HG03457 (cell line): Measurements from ENCODE around the gene AJM1.
"Not testable (repeated sequence)": the region's sequence is repeated elsewhere in the genome, so short reads cannot be mapped to it uniquely, and the experiment has no call there.

Source experiments
- ATAC-seq: cut with Tn5 transposase; IDR thresholded peaks from one replicate; pipeline ENCODE4 v1.9.1; 2021; ENCODE audit warnings: moderate number of reproducible peaks; ENCODE audit not compliant: unreplicated experiment

The AJM1 gene

DNA sequence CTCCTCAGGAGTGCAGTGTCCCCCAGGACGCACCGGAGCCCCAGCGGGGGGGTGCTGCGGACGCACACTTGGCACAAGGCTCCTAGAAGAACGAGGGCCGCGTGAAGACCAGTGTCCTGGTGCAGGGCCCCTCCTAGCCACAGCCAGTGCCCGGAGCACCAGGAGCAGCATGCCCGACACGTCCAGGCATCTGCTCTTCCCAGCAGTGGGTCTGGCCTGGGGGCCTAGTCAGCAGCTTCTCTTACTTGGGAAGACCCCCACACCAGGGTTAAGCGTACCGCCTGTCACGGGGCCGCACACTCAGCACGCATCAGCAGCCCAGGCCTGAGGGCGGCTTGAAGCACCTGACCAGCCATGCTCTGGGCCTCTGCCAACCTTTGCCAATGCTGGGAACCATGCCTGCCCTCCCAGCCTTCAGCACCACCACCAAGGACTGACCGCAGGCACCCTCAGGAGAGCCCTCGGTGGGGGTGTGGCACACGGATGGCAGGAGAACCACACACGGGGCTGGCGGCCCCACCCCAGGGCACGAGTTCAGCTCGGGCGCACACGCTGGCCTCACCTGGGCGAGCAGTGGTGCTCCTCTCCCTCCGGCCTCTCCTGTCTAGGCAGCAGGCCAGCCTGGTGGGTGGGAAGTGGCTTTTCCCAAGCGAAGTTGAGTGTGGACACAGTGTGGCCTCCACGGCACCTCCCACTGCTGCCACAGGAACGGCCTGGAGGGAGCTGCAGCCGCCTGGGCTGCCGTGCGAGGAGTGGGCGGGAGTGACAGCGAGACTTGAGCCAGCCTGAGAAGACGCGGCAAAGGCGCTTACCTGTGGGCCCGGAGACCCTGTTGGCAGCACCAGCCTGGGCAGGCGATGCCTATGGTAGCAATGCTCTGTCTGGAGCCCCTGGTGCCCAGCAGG, 12.0 kb upstream of the AJM1 start:
- ATAC-seq: no peak

DNA sequence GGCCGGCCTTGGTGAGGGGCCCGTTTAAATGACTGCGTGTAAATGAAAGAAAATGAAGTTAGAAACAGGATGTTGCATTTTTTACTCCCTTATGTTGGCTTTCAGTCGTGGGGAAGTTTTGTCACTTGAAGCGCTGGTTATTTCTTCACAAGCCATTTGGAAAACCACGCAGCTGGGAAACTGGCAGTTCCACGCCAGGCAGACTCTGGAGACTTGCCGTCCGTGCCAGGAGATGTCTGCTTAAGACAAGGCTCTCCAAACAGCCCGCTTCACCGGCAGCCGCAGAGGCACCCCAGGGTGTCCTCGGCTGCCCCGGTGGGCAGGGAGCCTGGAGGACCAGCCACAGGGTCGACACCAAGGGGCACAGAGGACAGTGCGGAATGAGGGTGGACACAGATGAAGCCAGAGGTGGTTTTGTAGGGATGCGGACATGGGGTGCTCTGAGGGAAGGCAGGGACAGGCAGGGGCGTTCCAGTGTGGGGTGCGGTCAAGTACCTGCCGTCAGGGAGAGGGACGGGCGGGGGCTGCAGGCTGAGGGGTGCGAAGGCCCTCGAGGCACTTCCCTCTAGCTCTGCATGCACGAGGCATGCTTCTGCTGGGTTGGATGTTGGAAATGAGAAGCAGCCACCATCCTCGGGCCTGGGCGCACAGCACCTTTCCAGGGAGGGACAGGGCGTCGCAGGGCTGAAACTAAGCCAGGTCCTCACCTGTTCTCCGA, 11.1 kb upstream of the AJM1 start:
- ATAC-seq: no peak

- ATAC-seq: no peak
Observed at GRCh38 chr9:136831720-136832104, 10.6 kb upstream of the AJM1 start.

DNA sequence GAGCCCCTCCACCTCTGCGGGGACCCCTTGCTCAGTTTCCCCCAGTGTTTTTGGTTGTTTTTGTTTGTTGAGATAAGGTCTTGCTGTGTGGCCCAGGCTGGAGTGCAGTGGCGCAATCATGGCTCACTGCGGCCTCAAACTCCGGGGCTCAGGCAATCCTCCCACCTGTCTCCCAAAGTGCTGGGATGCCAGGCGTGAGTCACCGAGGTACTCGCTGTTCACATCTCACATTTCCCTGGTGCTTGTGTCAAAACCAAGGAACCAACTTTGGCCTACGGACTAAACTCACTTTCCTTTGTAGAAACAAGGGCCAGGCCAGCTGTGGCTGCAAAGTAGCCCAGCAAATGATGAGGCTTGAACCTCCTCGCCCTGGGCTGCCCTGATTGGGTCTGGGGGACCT, 9.7 kb upstream of the AJM1 start:
- ATAC-seq: no peak

GRCh38 chr9:136833381-136834048, 8.8 kb upstream of the AJM1 start:
- not testable (repeated sequence) for ATAC-seq

DNA sequence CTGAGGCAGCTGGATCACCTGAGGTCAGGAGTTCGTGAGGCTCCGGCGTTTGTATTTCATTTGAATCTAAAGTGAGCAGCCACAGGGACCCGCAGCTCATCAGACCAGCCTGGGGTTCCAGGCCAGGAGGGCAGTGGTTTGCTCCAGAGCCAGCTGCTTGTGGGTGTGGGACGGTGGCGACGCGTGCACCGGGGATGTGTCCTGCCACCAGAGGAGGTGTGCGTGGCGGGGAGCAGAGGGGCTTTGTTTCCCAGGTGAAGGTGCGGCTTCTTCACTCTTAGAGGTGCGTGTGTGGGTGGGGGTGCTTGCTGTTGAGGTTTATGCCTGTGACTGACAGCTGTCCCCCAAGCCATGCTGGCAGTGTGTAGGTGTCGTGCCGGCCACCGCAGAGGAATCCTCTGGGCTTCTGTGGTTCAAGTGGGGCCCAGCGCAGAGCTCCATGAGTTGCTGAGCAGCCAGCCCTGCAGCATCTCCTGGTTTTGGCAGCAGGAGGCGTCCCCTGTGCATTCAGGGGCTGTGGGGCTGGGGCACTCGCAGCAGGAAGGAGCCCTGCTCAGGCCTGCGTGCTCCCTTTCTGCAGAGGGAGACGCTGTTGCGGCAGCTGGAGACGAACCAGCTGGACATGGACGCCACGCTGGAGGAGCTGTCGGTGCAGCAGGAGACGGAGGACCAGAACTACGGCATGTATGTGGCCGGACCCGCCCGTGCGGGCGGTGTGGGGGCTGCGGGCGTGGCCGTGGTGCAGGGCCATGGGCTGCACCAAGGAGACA, 6.9 kb upstream of the AJM1 start:
- ATAC-seq: no peak

DNA sequence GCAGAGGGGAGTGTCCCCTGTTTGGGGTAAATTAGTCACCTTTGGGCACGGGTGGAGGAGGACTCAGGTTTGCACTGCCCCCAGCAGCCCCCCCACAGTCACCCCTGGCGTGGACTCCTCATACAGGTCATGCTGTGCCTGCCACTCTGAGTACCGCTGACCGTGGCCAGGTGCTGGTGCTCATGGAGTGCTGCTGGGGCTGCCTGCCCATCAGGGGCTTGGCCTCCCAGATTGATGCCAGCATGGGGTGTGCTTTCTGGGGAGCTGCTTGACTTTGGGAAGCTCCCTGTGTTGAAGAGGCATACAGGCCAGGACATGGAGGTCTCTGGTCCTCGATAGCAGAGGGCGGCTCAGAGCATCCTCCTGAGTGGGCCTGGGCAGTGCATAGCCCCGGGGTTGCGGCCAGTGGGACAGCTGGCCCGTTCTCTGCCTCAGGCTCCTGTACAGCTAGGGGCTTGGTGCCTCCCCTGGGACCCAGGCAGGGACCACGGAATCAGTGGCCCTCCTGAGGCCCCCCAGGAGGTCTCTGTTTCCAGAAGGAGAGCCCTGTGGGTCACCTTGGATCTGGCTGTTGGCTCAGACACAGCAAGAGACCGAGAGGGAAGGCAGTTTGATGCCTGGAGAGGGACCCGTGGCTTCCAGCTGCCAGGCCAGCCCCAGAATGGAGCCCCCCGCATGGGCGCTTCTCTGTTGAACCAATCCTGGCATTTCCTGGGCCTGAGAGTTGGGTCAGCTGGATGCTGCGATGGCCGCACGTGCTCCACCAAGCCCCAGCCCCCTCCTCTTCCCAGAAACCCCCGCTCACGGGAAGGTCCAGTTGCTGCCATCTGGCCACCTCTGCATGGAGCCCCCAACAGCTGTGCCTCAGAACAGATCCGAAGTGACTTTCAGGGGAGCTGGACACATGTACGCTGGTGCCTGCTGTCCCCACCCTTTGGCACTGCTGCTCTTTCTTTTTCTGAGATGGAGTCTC, 6.1 kb upstream of the AJM1 start:
- ATAC-seq: no peak

- ATAC-seq: no peak
Observed at GRCh38 chr9:136837146-136837855, 5.0 kb upstream of the AJM1 start.

DNA sequence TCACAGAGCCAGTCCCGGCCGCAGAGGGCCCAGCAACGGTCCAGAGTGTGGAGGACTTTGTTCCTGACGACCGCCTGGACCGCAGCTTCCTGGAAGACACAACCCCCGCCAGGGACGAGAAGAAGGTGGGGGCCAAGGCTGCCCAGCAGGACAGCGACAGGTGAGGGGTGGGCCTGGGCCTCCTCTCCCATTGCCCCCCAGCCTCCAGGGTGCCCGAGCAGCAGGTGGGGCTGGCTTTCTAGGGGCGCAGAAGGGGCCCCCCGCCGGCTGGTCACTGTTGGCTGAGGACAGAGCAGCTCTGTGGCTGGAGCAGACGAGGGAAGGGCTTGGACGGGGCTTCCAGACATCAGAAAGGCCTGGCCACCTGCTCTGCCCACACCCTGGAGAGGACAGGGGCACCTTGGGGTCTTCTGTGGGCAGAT, 4.4 kb upstream of the AJM1 start:
- not testable (repeated sequence) for ATAC-seq

- ATAC-seq: no peak
Observed at GRCh38 chr9:136838314-136839228, 3.7 kb upstream of the AJM1 start.

GRCh38 chr9:136839229-136840139, 2.8 kb upstream of the AJM1 start:
- no peak for ATAC-seq

GRCh38 chr9:136840140-136840876, 2.0 kb upstream of the AJM1 start:
- ATAC-seq: no peak

GRCh38 chr9:136840877-136841645, 1.2 kb upstream of the AJM1 start:
- ATAC-seq: no peak

- ATAC-seq: not testable (repeated sequence)
Observed at GRCh38 chr9:136841646-136842379, 465 bp upstream of the AJM1 start.
